SK-N-MC (cell line): Measurements from ENCODE around the gene RBPJ.

Experiments
- EZH2 ChIP-seq: fragments of 200-600 bp; sonication (generic); IDR thresholded peaks from one replicate; pipeline ENCODE4 v1.6.1; 2017; ENCODE audit warnings: antibody characterized with exemption
- FOXP2 ChIP-seq: optimal IDR thresholded peaks from 2 replicates; pipeline ENCODE3; 2011; ENCODE audit warnings: mild to moderate bottlenecking, moderate library complexity; ENCODE audit not compliant: insufficient read depth; ENCODE audit errors: extremely low read length, control extremely low read depth
- POLR2AphosphoS5 ChIP-seq: IDR thresholded peaks from 2 replicates; pipeline ENCODE4 v1.6.1; 2012; ENCODE audit warnings: mild to moderate bottlenecking, low read depth, low read length, borderline replicate concordance

GRCh38 chr4:26379837-26380236, 59.0 kb downstream of the RBPJ start:
- TF ChIP-seq EZH2, result no peak
- TF ChIP-seq POLR2AphosphoS5, result no peak
- no peak for TF ChIP-seq FOXP2
